K562 (cell line): ENCODE measurements around the gene SGTB.

Experiments
- NR1H2 ChIP-seq: sonication (generic); formaldehyde crosslinking; IDR thresholded peaks from 2 replicates; pipeline ENCODE4 v1.4.0; 2020; ENCODE audit warnings: mild to moderate bottlenecking, missing genetic modification reagents
- PML ChIP-seq: IDR thresholded peaks from 2 replicates; pipeline ENCODE4 v1.6.1; 2012; ENCODE audit warnings: low read length, inconsistent platforms
- TGIF2 ChIP-seq: sonication (generic); formaldehyde crosslinking; IDR thresholded peaks from 2 replicates; pipeline ENCODE4 v1.8.1; 2022; ENCODE audit warnings: mild to moderate bottlenecking, missing genetic modification reagents, moderate library complexity
- ZNF175 ChIP-seq: fragments of 200-800 bp; sonication (Bioruptor generic); IDR thresholded peaks from 2 replicates; pipeline ENCODE4 v1.6.1; 2016; ENCODE audit warnings: low read depth, mild to moderate bottlenecking, missing genetic modification characterization, missing compliant biosample characterization
- TF ChIP-seq, protein P1 (sequence below): fragments of 250-450 bp; sonication (Bioruptor Pico); IDR thresholded peaks from 2 replicates; pipeline ENCODE4 v1.5.0; 2020; ENCODE audit warnings: mild to moderate bottlenecking, borderline replicate concordance

- TF ChIP-seq TGIF2 (CRISPR knock-in tag) (no peak), NR1H2 (no peak), ZNF175 (no peak), PML (no peak)
- TF ChIP-seq, protein P1, sequence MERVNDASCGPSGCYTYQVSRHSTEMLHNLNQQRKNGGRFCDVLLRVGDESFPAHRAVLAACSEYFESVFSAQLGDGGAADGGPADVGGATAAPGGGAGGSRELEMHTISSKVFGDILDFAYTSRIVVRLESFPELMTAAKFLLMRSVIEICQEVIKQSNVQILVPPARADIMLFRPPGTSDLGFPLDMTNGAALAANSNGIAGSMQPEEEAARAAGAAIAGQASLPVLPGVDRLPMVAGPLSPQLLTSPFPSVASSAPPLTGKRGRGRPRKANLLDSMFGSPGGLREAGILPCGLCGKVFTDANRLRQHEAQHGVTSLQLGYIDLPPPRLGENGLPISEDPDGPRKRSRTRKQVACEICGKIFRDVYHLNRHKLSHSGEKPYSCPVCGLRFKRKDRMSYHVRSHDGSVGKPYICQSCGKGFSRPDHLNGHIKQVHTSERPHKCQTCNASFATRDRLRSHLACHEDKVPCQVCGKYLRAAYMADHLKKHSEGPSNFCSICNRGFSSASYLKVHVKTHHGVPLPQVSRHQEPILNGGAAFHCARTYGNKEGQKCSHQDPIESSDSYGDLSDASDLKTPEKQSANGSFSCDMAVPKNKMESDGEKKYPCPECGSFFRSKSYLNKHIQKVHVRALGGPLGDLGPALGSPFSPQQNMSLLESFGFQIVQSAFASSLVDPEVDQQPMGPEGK (CRISPR knock-in tag): no peak
Observed at GRCh38 chr5:65668696-65669095, 53.2 kb downstream of the SGTB start.
